HL-60/S4 treated with retinoic acid at 250 ng/mL for 4 days and 3 days (cell line): ENCODE measurements around the gene MAN1C1.
"Not testable (repeated sequence)": the region's sequence is repeated elsewhere in the genome, so short reads cannot be mapped to it uniquely, and the experiment has no call there.

Experiments used
- in situ Hi-C: fragments of 300-500 bp; cut with MboI; formaldehyde crosslinking; loops from 2 replicates; pipeline ENCODE4 v1.7.0; 2022; ENCODE audit warnings: low sequenced_read_pairs

Gene MAN1C1

DNA sequence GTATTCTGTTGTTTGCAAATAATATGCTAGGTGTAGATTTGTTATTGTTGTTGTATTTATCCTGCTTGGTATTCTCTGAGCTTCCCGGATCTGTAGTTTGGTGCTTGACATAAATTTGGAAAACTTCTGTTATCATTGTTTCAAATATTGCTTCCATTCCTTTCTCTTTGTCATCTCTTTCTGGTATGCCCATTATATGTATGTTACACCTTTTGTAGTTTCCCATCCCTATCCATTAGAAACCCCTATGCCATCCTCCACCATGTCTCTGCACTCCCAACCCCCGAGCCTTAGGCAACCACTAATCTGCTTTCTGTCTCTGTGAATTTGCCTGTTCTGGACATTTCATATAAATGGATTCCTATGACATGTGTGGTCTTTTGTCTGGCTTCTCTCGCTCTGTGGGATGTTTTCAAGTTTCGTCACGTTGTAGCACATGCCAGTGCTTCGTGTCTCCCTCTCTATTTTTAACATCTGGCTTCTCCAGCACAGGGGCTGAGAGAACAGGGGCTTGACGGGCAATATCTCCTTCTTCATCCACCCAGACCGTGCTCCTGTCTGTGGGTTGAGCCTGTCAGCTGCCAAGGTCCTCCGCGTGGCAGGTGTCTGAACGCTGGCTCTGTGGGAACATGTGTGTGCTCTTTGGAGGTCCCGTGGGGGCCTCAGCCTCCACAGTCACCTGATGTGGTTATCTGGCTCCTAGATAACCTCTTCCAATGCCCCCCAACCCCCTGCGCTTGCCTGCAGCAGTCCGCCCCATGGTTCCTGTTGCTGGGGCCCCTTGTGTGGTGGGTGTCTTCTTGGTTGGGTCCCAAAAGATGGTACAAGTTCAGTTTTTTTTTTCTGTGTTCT, 32.8 kb upstream of the MAN1C1 start:
- in situ Hi-C loops = no loop called here

DNA sequence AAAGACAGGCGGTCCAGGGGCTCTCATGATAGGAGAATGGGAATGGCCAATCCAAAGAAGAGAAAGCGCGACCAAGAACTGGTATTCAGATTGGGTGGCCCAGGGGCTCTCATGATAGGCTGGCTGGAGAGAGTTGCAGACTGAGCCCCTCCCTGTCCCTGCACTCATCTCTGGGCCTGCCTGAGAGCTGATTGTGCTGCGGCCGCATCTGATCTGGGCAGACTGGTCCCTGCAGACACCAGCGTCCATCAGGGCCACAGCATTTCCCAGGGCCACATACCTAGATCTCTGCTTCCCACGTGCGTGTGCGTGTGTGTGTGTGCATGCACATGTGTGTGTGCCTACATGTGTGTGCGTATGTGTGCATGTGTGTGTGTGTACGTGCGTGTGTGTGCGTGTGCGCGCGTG, 30.4 kb upstream of the MAN1C1 start:
- in situ Hi-C loops = no loop called here

- in situ Hi-C loops = no loop called here
These were observed 29.3 kb upstream of the MAN1C1 start for GRCh38 chr1:25587290-25587689.

DNA sequence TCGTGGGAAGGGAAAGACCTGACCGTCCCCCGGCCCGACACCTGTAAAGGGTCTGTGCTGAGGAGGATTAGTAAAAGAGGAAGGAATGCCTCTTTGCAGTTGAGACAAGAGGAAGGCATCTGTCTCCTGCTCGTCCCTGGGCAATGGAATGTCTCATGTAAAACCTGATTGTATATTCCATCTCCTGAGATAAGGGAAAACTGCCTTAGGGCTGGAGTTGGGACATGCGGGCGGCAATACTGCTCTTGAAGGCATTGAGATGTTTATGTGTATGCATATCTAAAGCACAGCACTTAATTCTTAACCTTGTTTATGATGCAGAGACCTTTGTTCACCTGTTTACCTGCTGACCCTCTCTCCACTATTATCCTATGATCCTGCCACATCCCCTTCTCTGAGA, 28.4 kb upstream of the MAN1C1 start:
- in situ Hi-C loops = not testable (repeated sequence)

DNA sequence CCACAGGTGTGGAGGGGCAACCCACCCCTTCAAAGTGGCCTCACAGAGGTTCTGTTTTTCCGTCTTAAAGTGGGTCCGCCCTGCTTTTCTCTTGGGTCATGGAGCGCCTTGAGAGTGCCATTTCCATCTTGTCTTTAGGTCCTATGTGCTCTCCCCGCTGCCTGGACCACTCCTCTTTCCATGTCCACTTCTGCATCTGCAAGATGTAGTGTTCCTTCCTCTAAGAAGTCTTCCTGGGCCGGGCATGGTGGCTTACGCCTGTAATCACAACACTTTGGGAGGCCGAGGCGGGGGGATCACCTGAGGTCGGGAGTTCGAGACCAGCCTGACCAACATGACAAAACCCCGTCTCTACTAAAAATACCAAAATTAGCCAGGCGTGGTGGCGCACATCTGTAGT, 27.8 kb upstream of the MAN1C1 start:
- in situ Hi-C loops = not testable (repeated sequence)

- in situ Hi-C loops = no loop called here
These were observed 26.3 kb upstream of the MAN1C1 start for GRCh38 chr1:25590096-25590824.

- in situ Hi-C loops = no loop called here
These were observed 22.7 kb upstream of the MAN1C1 start for GRCh38 chr1:25593861-25594260.

DNA sequence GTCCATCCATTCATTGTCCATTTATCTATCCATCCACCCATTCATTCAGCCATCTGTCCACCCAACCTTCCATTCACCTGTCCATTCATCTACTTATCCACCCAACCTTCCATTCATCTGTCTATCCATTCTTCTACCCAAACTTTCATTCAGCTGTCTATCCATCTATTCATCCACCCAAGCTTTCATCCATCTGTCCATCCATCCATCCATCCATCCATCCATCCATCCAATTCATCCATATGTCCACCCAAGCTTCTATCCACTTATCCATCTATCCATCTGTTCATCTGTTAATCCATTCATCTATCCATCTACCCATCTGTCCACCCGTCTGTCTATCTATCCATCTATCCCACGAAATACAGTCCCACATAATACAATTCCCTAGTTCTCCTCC, 21.6 kb upstream of the MAN1C1 start:
- in situ Hi-C loops = no loop called here

GRCh38 chr1:25596641-25597040, 19.9 kb upstream of the MAN1C1 start:
- in situ Hi-C loops = not testable (repeated sequence)

- in situ Hi-C loops = no loop called here
These were observed 17.7 kb upstream of the MAN1C1 start for GRCh38 chr1:25598879-25599278.

DNA sequence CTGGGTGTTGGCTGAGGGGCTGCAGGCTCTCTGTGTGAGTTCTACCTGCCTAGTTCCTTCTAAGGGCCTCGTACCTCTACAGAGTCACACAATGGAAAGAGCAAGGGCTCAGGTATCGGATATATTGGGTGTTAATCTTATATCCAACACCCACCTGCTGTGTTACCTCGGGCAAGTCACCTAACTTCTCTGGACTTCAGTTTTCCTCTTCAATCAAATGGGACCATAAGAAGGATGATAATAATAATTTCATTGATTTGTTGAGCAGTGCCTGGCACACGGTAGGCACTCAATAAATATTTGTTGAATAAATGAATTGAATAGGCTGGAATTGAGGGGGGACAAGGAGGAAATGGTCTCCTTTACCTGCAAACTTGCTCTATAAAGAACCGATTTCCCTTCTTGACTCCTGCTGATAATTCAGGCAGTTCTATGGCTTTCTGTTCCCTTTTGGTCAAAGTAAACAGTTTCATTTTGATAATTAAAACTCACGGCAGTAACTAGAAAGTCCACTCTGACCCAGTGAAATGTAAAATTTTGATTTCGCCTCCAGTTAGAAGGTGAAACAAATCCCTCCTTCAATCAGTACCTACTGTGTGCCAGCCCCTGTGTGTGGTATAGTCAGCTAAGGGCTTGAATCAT, 16.5 kb upstream of the MAN1C1 start:
- in situ Hi-C loops = no loop called here

DNA sequence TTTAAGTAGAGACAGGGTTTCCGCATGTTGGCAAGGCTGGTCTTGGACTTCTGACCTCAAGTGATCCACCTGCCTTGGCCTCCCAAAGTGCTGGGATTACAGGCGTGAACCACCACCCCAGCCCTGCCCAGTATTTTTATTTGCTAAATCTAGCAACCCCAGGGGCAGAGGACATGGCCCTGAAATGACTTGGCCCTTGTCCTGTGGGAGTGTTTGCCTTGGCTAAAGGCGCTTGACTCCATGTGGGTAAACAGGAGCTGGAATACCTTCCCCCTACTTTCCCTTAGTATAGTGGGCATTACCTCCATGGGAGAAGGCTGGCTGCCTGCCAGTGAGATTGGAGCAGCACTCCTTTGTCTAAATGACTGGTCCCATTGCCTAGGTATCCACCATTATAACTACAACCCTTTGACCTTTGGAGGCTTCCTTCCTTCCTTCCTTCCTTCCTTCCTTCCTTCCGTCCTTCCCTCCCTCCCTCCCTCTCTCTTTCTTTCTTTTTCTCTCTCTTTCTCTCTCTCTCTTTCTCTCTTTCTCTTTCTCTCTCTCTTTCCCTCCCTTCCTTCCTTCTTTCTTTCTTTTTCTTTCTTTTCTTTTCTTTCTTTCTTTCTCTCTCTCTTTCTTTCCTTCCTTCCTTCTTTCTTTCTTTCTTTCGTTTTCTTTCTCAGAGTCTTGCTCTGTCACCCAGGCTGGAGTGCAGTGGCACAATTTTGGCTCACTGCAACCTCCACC, 15.5 kb upstream of the MAN1C1 start:
- in situ Hi-C loops = not testable (repeated sequence)

- in situ Hi-C loops = not testable (repeated sequence)
These were observed 12.6 kb upstream of the MAN1C1 start for GRCh38 chr1:25603779-25604538.

DNA sequence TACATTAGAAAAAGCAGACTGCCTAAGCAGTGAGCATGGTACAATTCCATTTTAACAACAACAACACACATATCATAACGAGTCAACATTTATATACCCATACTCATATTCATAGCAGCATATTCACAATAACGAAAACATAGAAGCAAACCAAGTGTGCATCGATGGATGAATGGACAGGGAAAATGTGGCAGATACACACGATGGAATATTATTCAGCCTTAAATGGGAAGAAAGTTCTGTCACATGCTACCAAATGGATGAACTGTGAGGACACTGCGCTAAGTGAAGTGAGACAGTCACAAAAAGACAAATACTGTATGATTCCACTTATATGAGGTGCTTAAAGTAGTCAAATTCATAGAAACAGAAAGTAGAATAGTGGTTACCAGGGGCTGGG, 9.5 kb upstream of the MAN1C1 start:
- in situ Hi-C loops = no loop called here

DNA sequence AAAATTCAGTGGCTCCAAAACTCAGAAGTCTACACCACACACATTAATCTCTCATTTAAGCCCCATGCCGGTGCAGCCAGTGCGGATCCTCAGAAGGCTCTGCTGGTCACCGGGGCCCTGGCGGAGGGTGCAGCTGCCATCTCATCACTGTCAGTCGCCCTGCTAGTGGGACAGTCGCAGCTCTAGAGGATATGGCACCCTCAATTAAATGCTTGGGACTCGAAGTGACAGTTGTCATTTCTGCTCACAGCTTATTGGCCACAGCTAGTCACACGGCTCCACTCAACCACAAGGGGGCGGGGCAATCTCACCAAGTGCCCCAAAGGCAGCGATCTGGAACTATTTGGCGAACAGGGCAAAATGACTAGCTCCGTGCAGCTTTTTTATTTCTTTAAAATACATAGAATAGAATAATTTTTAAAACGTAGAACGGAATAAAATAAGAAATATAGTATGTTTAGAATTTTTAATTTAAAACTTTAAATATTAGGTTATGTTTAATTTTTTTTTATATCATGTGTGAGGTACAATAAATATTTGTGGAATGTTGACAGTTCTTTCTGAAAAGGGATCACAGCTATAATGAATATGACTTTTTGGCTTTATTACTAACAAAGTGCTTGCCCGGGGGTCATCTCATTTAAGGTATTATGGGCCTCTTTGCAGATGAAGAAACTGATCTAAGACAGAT, 8.0 kb upstream of the MAN1C1 start:
- in situ Hi-C loops = no loop called here

DNA sequence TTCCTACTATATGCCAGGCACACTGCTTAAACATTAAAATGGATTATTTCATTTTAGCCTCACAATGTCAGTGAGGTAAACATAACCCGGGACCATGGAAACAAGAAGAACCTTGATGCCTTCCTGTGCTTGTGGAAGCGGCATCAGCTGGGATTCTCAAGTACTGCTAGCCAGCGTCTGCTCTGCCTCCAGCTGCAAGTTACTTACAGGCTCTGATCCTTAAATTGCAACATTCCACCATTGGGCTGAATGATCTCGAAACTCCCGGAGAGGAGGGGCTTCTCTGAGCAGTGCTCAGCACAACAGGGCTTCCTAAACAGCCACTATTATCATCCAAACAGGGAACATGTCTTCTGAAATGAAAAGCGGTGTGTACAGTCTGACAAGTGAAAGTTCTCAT, 6.7 kb upstream of the MAN1C1 start:
- in situ Hi-C loops = no loop called here

GRCh38 chr1:25610822-25611630, 5.6 kb upstream of the MAN1C1 start:
- in situ Hi-C loops = no loop called here

DNA sequence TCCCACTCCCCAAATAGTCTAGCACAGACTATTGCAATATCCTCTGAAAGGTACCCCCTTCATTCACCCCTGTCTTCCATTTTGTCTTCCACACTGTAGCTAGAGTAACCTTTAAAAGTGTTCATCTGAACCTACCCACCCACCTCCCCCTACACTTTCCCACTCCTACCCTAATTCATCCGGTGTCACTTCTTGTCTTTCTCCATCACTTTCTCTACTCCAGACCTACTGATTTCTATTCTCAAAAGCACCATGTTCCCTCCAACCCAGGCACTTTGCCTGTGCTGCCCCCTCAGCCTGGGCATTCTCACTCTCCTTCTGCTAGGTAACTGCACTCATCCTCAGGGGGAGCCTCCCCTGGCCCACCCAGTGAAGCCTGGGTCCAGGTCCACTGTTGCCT, 4.7 kb upstream of the MAN1C1 start:
- in situ Hi-C loops = no loop called here

GRCh38 chr1:25612421-25612820, 4.2 kb upstream of the MAN1C1 start:
- in situ Hi-C loops = no loop called here
